Ovary (tissue), 9 donors: Measurements from ENCODE around the gene MAGI1. TPM values are rescaled to one million over a fixed set of nuclear protein-coding genes. Genes with fewer than 3 reads are reported as not detected.

Experiments
- DNase-seq, 5 donors: peaks; one replicate each; pipeline ENCODE4 v3.0.0-alpha.2; 2019 to 2020
- H3K27ac ChIP-seq, 2 donors: fragments of 200-600 bp; one replicate each; pipeline versions ENCODE4 v1.5.1 to v1.8.0; 2019 to 2022
- H3K27me3 ChIP-seq: fragments of 200-600 bp; one replicate; pipeline ENCODE4 v1.8.0; 2022
- H3K36me3 ChIP-seq: fragments of 200-600 bp; sonication (generic); one replicate; pipeline ENCODE4 v1.5.1; 2019
- H3K4me1 ChIP-seq: one replicate; pipeline ENCODE4 v1.8.1; 2013; ENCODE audit warnings: mild to moderate bottlenecking, moderate library complexity; ENCODE audit not compliant: insufficient read depth
- H3K4me3 ChIP-seq: fragments of 200-600 bp; sonication (generic); one replicate; pipeline ENCODE4 v1.5.1; 2017
- H3K9me3 ChIP-seq, 2 donors: fragments of 200-600 bp in 1 of 2; sonication (generic) in 1 of 2; one replicate each; pipeline versions ENCODE4 v1.5.1 to v1.8.1; 2013 to 2019; ENCODE audit warnings: mild to moderate bottlenecking in 1 of 2, moderate library complexity in 1 of 2
- CTCF ChIP-seq, 3 donors: fragments of 450-650 bp in 2 of 3; fragments of 200-600 bp in 1 of 3; IDR thresholded peaks; one replicate each; pipeline versions ENCODE4 v1.5.1 to v1.8.0; 2016 to 2022; ENCODE audit warnings: antibody characterized with exemption in 3 of 3, mild to moderate bottlenecking in 1 of 3
- EP300 ChIP-seq: sonication (generic); formaldehyde crosslinking; IDR thresholded peaks from one replicate; pipeline ENCODE4 v1.6.1; 2017; ENCODE audit warnings: antibody characterized with exemption
- POLR2A ChIP-seq: fragments of 450-650 bp; IDR thresholded peaks from one replicate; pipeline ENCODE4 v1.6.1; 2017; ENCODE audit warnings: antibody characterized with exemption, mild to moderate bottlenecking, moderate library complexity
- WGBS, 3 donors: extraction: QIAGEN DNeasy Blood & Tissue Kit in 1 of 3; methylation state at CpG; one replicate each; pipeline versions ENCODE4 v1.1.5 to v1.1.7; 2013 to 2017; 5-methylcytosine and 5-hydroxymethylcytosine counted together
- intact Hi-C, 4 donors: fragments of 100-400 bp; cut with DNase I; formaldehyde crosslinking; loops; one replicate each; pipeline versions ENCODE4 v1.11.0 to v1.15.1; 2022 to 2023
- polyA plus RNA-seq, 2 donors: library from polyadenylated mRNA; stranded (reverse); fragments of 200-250 nt in 1 of 2; fragments of 350-450 nt in 1 of 2; fragmentation: Illumina TruSeq in 1 of 2; extraction: RNeasy Lipid Tissue Mini Kit (QIAGEN cat#74804) in 1 of 2; gene quantifications; one replicate each; pipeline ENCODE4 v1.2.3, GENCODE V29; 2013 to 2014
- total RNA-seq, 7 donors: library from RNA; depleted of rRNA in 2 of 7; stranded (reverse); fragments of >200 nt in 2 of 7; fragmentation: NEBNext Ultra II Directional in 3 of 7; extraction: Animal tissue kit (Norgen Biotek cat#: 25700) in 3 of 7; gene quantifications; one replicate each; pipeline versions ENCODE4 v1.1.0 to v1.2.4, GENCODE V29; 2016 to 2023
- donor health status: DM: no; HTN: no; CAD: no; lungs with moderate emphysema.
- donor health status: DM: no; HTN: no; CAD: no.
- donor health status: Bipolar disorder and iron deficiency.
- donor health status: DM: yes; HTN: yes; CAD: no.
- donor health status: DM: no; HTN: no; CAD: no.
- donor health status: DM: yes; HTN: yes; CAD: no.

The MAGI1 gene
- total and polyA plus RNA-seq, 9 donors = 5.5 to 35.7 (median 8.7) TPM

- H3K4me3 ChIP-seq = no peak overlapping the region
- WGBS, 3 donors = 66 to 76% (median 74%) methylated on average over 6 of the region's 6 CpGs
Observed at GRCh38 chr3:65946438-65946837, 92.3 kb downstream of the MAGI1 start.

GRCh38 chr3:65945953-65946352 lies 92.8 kb downstream of the MAGI1 start:
- H3K4me1 ChIP-seq = peaks cover 10% of the 10 kb centered on the region
- no peaks in the 10 kb centered on the region for H3K27me3 ChIP-seq
- no peak overlapping the region for H3K27ac ChIP-seq
- 78 to 84% (median 79%) methylated on average over 6 of the region's 6 CpGs for WGBS, 3 donors
- intact Hi-C loops = no loop called here
- H3K4me3 ChIP-seq = no peak overlapping the region
- H3K9me3 ChIP-seq = no peaks in the 10 kb centered on the region
- TF ChIP-seq POLR2A (no peak), CTCF (IDR thresholded peaks at IDR 0.05) (no peak), EP300 (no peak)
- DNase-seq = no peak
- H3K36me3 ChIP-seq = no peaks in the 10 kb centered on the region

More at GRCh38 chr3:65946438-65946837, 92.3 kb downstream of the MAGI1 start:
- no peaks in the 10 kb centered on the region for H3K36me3 ChIP-seq
- DNase-seq = no peak
- no peak overlapping the region for H3K27ac ChIP-seq
- H3K9me3 ChIP-seq = no peaks in the 10 kb centered on the region
- TF ChIP-seq EP300 (no peak), POLR2A (no peak), CTCF (IDR thresholded peaks at IDR 0.05) (no peak)
- intact Hi-C loops = no loop called here
- peaks cover 10% of the 10 kb centered on the region for H3K4me1 ChIP-seq
- no peaks in the 10 kb centered on the region for H3K27me3 ChIP-seq

- intact Hi-C loops = no loop called here
- 92 to 96% (median 93%) methylated on average over 3 of the region's 3 CpGs for WGBS, 3 donors
- no peak overlapping the region for H3K27ac ChIP-seq
Observed at GRCh38 chr3:65945480-65945879, 93.2 kb downstream of the MAGI1 start.

GRCh38 chr3:65944252-65944651 lies 94.5 kb downstream of the MAGI1 start:
- H3K27ac ChIP-seq = no peak overlapping the region
- no peaks in the 10 kb centered on the region for H3K27me3 ChIP-seq
- no peaks in the 10 kb centered on the region for H3K36me3 ChIP-seq
- 79 to 95% (median 94%) methylated on average over 4 of the region's 4 CpGs for WGBS, 3 donors
- peaks cover 7% of the 10 kb centered on the region for H3K4me1 ChIP-seq
- intact Hi-C loops = no loop called here
- DNase-seq = no peak
- TF ChIP-seq EP300 = no peak
- no peak for TF ChIP-seq CTCF (IDR thresholded peaks at IDR 0.05)
- no peak for TF ChIP-seq POLR2A
- H3K4me3 ChIP-seq = no peak overlapping the region
- no peaks in the 10 kb centered on the region for H3K9me3 ChIP-seq

More at GRCh38 chr3:65945480-65945879, 93.2 kb downstream of the MAGI1 start:
- no peak for TF ChIP-seq CTCF (IDR thresholded peaks at IDR 0.05)
- no peak for TF ChIP-seq POLR2A
- TF ChIP-seq EP300 = no peak
- no peak for DNase-seq
- no peaks in the 10 kb centered on the region for H3K27me3 ChIP-seq
- H3K36me3 ChIP-seq = no peaks in the 10 kb centered on the region
- peaks cover 10% of the 10 kb centered on the region for H3K4me1 ChIP-seq
- no peaks in the 10 kb centered on the region for H3K9me3 ChIP-seq
- no peak overlapping the region for H3K4me3 ChIP-seq
